Panc1 (cell line): ENCODE results near the gene CLIC1. TPM values are rescaled to one million over a fixed set of nuclear protein-coding genes. Genes with fewer than 3 reads are reported as not detected.
A peak's percentile ranks its signal among the peaks of the same experiment; 100 is the strongest.

Source experiments
- ATAC-seq: fragments of 200-7000 bp; cut with Tn5 transposase; 2 replicates; pipeline ENCODE4 v1.9.1; 2020; ENCODE audit warnings: mild to moderate bottlenecking, moderate library complexity
- BruUV-seq: library from RNA; stranded (reverse); fragments of 400-500 nt; replicated peaks from 2 replicates; lab custom pipeline; 2021; lab: Mats Ljungman, UMichigan
- CTCF ChIA-PET: fragments of 300-600 bp; sonication (Branson Sonifier 250); formaldehyde crosslinking; loops from one replicate; lab custom pipeline; 2022; ENCODE audit warnings: antibody characterized with exemption; lab: Charles Lee
- POLR2A ChIA-PET: fragments of 300-600 bp; sonication (Branson Sonifier 250); formaldehyde crosslinking; loops from one replicate; lab custom pipeline; 2022; ENCODE audit warnings: antibody characterized with exemption; lab: Charles Lee
- DNase-seq: peaks from one replicate; pipeline ENCODE4 v3.0.0-alpha.2; 2010; ENCODE audit warnings: low read depth, low spot score
- H3K27ac ChIP-seq: 2 replicates; pipeline ENCODE4 v1.5.1; 2011; ENCODE audit warnings: mild to moderate bottlenecking, low read length, inconsistent platforms
- H3K27me3 ChIP-seq: fragments of 200-500 bp; sonication (Bioruptor generic); 2 replicates; pipeline ENCODE4 v1.6.0; 2014; ENCODE audit warnings: low read length, inconsistent platforms; ENCODE audit not compliant: control insufficient read depth, insufficient read depth
- H3K36me3 ChIP-seq: fragments of 200-500 bp; sonication (Bioruptor generic); 2 replicates; pipeline ENCODE4 v1.5.1; 2014; ENCODE audit warnings: inconsistent platforms, mild to moderate bottlenecking, low read length, moderate library complexity; ENCODE audit not compliant: control insufficient read depth, insufficient read depth
- H3K4me1 ChIP-seq: 2 replicates; pipeline ENCODE4 v1.5.1; 2011; ENCODE audit warnings: inconsistent platforms, mild to moderate bottlenecking, low read length, moderate library complexity; ENCODE audit not compliant: control insufficient read depth, insufficient read depth
- H3K4me3 ChIP-seq, 2 experiments: 2 replicates each; pipeline ENCODE4 v1.5.1; 2011 to 2012; ENCODE audit warnings: low read depth in 2 of 2, low read length in 2 of 2, mild to moderate bottlenecking in 2 of 2, inconsistent platforms in 1 of 2, moderate library complexity in 1 of 2
- H3K9me3 ChIP-seq: fragments of 200-500 bp; sonication (Bioruptor generic); 2 replicates; pipeline ENCODE4 v1.5.1; 2014; ENCODE audit warnings: low read depth, mild to moderate bottlenecking, inconsistent platforms, low read length, moderate library complexity; ENCODE audit not compliant: control insufficient read depth, insufficient read depth
- POLR2AphosphoS5 ChIP-seq: IDR thresholded peaks from 2 replicates; pipeline ENCODE4 v1.6.1; 2012; ENCODE audit warnings: mild to moderate bottlenecking, low read depth, low read length, moderate library complexity
- SIN3A ChIP-seq: IDR thresholded peaks from 2 replicates; pipeline ENCODE4 v1.6.1; 2012; ENCODE audit warnings: low read depth, mild to moderate bottlenecking, low read length, moderate library complexity, borderline replicate concordance; ENCODE audit not compliant: insufficient read depth
- TCF7L2 ChIP-seq: IDR thresholded peaks from 2 replicates; pipeline ENCODE4 v1.6.1; 2011; ENCODE audit warnings: mild to moderate bottlenecking, low read depth, low read length, inconsistent platforms
- in situ Hi-C: cut with HindIII; loops from 2 replicates; pipeline ENCODE4 v1.10.0; 2016; ENCODE audit warnings: low sequenced_read_pairs, low pct_unique_long_range_greater_than_20kb
- intact Hi-C: fragments of 100-400 bp; cut with micrococcal nuclease; formaldehyde crosslinking; loops from one replicate; pipeline ENCODE4 v1.10.0; 2022; ENCODE audit not compliant: unreplicated experiment
- total RNA-seq: library from RNA; stranded (reverse); gene quantifications from one replicate; pipeline ENCODE4 v1.2.1, GENCODE V29; 2021; ENCODE audit not compliant: unreplicated experiment
- TF ChIP-seq, protein P1 (sequence below), 2 experiments: IDR thresholded peaks; 2 replicates each; pipeline ENCODE4 v1.6.1; 2011 to 2012; ENCODE audit warnings: low read depth in 2 of 2, control low read depth in 1 of 2, low read length in 1 of 2, mild to moderate bottlenecking in 1 of 2, moderate library complexity in 1 of 2; ENCODE audit not compliant: insufficient read depth in 1 of 2
- TF ChIP-seq, protein P2 (sequence below): fragments of 450-650 bp; IDR thresholded peaks from 2 replicates; pipeline ENCODE4 v1.5.1; 2017; ENCODE audit warnings: mild to moderate bottlenecking

The CLIC1 gene
- total RNA-seq, 1 experiment from 2014 or later, result 583 TPM

DNA sequence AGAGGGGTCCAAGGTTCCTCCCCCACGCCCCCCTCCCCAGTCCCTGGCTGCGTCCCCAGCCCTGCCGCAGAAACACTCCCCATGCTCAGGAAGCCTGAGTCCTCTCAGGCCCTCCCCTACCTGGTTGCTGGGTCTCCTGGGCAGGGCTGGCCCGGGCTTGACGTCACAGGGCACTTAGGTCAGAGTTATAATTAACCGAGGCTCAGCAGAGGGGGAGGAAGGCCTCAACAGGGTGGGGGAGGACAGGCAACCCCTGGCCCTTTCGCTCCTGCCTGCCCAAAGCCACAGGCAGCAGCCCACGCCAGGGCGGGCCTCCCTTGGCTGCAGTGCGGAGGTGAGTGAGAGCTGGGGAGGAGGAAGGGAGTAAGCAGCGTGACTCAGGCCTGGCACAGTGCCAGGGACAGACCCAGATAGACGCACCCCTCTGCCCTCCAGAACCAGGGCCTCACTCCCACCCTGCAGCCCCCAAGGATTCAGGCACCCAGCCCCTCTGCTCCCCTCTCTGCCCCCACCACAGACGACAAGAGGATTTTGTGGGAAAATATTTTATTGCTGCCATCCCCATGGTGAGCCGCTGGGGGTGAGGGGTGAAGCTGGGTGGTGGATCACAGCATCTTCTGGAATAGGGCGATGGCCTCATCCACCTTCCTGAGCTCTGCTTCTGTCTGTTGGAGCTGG is 40.8 kb upstream of the CLIC1 start, which contains the start of gene VWA7:
Gene VWA7, minus strand, starts transcription at position 340 of the 678 bp plus-strand sequence. CDS start 549 bp downstream, outside the sequence.
- TF ChIP-seq, protein P1, sequence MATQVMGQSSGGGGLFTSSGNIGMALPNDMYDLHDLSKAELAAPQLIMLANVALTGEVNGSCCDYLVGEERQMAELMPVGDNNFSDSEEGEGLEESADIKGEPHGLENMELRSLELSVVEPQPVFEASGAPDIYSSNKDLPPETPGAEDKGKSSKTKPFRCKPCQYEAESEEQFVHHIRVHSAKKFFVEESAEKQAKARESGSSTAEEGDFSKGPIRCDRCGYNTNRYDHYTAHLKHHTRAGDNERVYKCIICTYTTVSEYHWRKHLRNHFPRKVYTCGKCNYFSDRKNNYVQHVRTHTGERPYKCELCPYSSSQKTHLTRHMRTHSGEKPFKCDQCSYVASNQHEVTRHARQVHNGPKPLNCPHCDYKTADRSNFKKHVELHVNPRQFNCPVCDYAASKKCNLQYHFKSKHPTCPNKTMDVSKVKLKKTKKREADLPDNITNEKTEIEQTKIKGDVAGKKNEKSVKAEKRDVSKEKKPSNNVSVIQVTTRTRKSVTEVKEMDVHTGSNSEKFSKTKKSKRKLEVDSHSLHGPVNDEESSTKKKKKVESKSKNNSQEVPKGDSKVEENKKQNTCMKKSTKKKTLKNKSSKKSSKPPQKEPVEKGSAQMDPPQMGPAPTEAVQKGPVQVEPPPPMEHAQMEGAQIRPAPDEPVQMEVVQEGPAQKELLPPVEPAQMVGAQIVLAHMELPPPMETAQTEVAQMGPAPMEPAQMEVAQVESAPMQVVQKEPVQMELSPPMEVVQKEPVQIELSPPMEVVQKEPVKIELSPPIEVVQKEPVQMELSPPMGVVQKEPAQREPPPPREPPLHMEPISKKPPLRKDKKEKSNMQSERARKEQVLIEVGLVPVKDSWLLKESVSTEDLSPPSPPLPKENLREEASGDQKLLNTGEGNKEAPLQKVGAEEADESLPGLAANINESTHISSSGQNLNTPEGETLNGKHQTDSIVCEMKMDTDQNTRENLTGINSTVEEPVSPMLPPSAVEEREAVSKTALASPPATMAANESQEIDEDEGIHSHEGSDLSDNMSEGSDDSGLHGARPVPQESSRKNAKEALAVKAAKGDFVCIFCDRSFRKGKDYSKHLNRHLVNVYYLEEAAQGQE (IDR thresholded peaks at IDR 0.05; ENCODE audit: insufficient read depth in 1 of 2, low read depth in 2 of 2, low read length in 1 of 2), result no peak
- TF ChIP-seq, protein P2, sequence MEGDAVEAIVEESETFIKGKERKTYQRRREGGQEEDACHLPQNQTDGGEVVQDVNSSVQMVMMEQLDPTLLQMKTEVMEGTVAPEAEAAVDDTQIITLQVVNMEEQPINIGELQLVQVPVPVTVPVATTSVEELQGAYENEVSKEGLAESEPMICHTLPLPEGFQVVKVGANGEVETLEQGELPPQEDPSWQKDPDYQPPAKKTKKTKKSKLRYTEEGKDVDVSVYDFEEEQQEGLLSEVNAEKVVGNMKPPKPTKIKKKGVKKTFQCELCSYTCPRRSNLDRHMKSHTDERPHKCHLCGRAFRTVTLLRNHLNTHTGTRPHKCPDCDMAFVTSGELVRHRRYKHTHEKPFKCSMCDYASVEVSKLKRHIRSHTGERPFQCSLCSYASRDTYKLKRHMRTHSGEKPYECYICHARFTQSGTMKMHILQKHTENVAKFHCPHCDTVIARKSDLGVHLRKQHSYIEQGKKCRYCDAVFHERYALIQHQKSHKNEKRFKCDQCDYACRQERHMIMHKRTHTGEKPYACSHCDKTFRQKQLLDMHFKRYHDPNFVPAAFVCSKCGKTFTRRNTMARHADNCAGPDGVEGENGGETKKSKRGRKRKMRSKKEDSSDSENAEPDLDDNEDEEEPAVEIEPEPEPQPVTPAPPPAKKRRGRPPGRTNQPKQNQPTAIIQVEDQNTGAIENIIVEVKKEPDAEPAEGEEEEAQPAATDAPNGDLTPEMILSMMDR, result no peak
- peak; percentile 80; the same call in 1 of the 2 replicates for TF ChIP-seq SIN3A
- no peak for TF ChIP-seq TCF7L2
- peak; percentile 87 for TF ChIP-seq POLR2AphosphoS5
- in situ Hi-C loops (no loop called here), intact Hi-C loops (loop anchor here (10.0 kb wide), 1 partner anchor 48 kb away; the partner anchor contains the start of gene HSPA1B)
- Histone ChIP-seq H3K36me3 (no peaks in the 10 kb centered on the region), H3K4me3 (peak within 1 kb of the TSS in 1 of 2 experiments; percentile 3; a peak in 1 of 4 replicates), H3K27me3 (no peaks in the 10 kb centered on the region), H3K4me1 (peaks cover 31% of the 10 kb centered on the region), H3K9me3 (no peaks in the 10 kb centered on the region), H3K27ac (peak within 1 kb of the TSS; percentile 74)
- ATAC-seq (peak; percentile 79), DNase-seq (no peak)
- ChIA-PET POLR2A (interaction anchor here (0.6 to 1.2 kb wide), 2 partner anchors 14 to 139 kb away, joined by 4 to 11 read pairs; no protein-coding TSS in a partner anchor), CTCF (interaction anchor here (1.3 kb wide), 1 partner anchor 14 kb away, joined by 3 read pairs; no protein-coding TSS in a partner anchor)
- no TSS peak for BruUV-seq

DNA sequence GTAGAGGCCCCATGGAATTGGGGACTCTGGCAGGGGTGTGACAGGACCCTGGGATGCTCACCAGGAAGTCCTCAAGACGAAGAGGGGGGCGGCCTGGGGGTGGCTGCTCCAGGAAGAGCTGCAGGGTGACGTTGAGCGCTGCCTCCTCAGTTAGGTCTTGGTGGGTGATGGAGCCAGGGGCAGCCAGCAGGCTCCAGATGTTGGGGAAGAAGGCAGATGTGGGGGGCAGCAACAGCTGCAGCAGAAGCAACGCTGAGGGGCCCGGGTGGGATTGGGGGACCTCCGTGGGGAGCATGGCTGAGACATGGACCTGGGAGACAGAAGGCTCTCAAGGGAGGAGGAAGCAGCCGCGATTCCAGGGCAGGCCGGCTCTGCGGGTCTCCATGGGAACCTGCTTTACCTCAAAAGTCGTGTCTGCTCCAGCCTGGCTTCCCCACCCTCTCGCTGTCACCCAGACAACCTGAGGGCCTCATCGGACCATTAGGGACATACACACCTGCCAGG is 40.2 kb upstream of the CLIC1 start:
- BruUV-seq, result no TSS peak
- ATAC-seq, result peak; percentile 28
- DNase-seq, result no peak
- peak overlapping the region in 1 of 2 experiments; percentile 3; a peak in 1 of 4 replicates for H3K4me3 ChIP-seq
- intact Hi-C loops, result loop anchor here (10.0 kb wide), 1 partner anchor 48 kb away; the partner anchor contains the start of gene HSPA1B
- H3K36me3 ChIP-seq, result no peaks in the 10 kb centered on the region
- H3K27ac ChIP-seq, result peak overlapping the region; percentile 74
- TF ChIP-seq, protein P1 (IDR thresholded peaks at IDR 0.05; ENCODE audit: insufficient read depth in 1 of 2, low read depth in 2 of 2, low read length in 1 of 2), result no peak
- TF ChIP-seq POLR2AphosphoS5 (no peak), TCF7L2 (no peak), SIN3A (no peak)
- TF ChIP-seq, protein P2, result no peak
- in situ Hi-C loops, result no loop called here
- H3K4me1 ChIP-seq, result peaks cover 31% of the 10 kb centered on the region
- H3K9me3 ChIP-seq, result no peaks in the 10 kb centered on the region
- CTCF ChIA-PET, result no interaction called here
- H3K27me3 ChIP-seq, result no peaks in the 10 kb centered on the region
- POLR2A ChIA-PET, result interaction anchor here (0.6 kb wide), 1 partner anchor 140 kb away, joined by 11 read pairs; no protein-coding TSS in a partner anchor
